Measurements from ENCODE around the gene RNF222. TPM values are rescaled to one million over a fixed set of nuclear protein-coding genes. Genes with fewer than 3 reads are reported as not detected.
A peak's percentile ranks its signal among the peaks of the same experiment; 100 is the strongest.

Gene RNF222
- total and polyA plus RNA-seq, 2 donors (not counting 1 experiment from before 2014, with no cell fraction given) = 3.0 TPM; not detected in 1

GRCh38 chr17:8439681-8440080, 42.1 kb upstream of the RNF222 start:
- no peaks in the 10 kb centered on the region for H3K9me3 Mint-ChIP-seq (ENCODE audit: insufficient read depth)
- TF ChIP-seq CTCF (IDR thresholded peaks at IDR 0.05) (no peak), EZH2 (IDR thresholded peaks at IDR 0.05; ENCODE audit: borderline replicate concordance, insufficient read depth, low read depth, low read length, poor library complexity, severe bottlenecking) (no peak)
- no peak overlapping the region for H3K27ac Mint-ChIP-seq
- Histone ChIP-seq H3K27ac (ENCODE audit: low read length in 2 of 2) (no peak overlapping the region), H3K4me1 (ENCODE audit: control insufficient read depth in 2 of 2, insufficient read depth in 2 of 2, low read length in 2 of 2) (peaks cover 31% of the 10 kb centered on the region in 2 donors), H3K4me2 (replicated peaks; ENCODE audit: low read depth, low read length, poor library complexity, severe bottlenecking) (no peak overlapping the region), H3K79me2 (ENCODE audit: control insufficient read depth, insufficient read depth, low read length) (peaks cover 85% of the 10 kb centered on the region), H3K27me3 (replicated peaks in 1 of 4; ENCODE audit: control extremely low read depth in 1 of 4, control insufficient read depth in 3 of 4, insufficient read depth in 4 of 4, low read length in 3 of 4) (no peaks in the 10 kb centered on the region), H3K36me3 (replicated peaks in 1 of 2; ENCODE audit: control extremely low read depth in 1 of 2, control insufficient read depth in 1 of 2, extremely low read depth in 1 of 2, insufficient read depth in 2 of 2, low read length in 1 of 2) (peaks cover 2 to 28% of the 10 kb centered on the region in 2 experiments), H4K20me1 (ENCODE audit: control insufficient read depth, insufficient read depth, low read length, poor library complexity, severe bottlenecking) (peaks cover 71% of the 10 kb centered on the region), H3K9me3 (ENCODE audit: control extremely low read depth in 1 of 3, control insufficient read depth in 2 of 3, insufficient read depth in 1 of 3, low read length in 2 of 3) (no peaks in the 10 kb centered on the region), H3K4me3 (ENCODE audit: control extremely low read depth in 1 of 5, extremely low read depth in 1 of 5, insufficient read depth in 1 of 5, low read depth in 2 of 5, low read length in 4 of 5) (no peak overlapping the region), H2AFZ (ENCODE audit: insufficient read depth, low read depth, low read length, poor library complexity, severe bottlenecking) (no peak overlapping the region), H3K9ac (ENCODE audit: low read length) (no peak overlapping the region)
- ATAC-seq (ENCODE audit: low read depth) = no peak
- no CpG with 5 or more reads among the region's 3 CpGs for WGBS (ENCODE audit: insufficient coverage)
- no peak for DNase-seq
- peaks cover 67% of the 10 kb centered on the region for H3K4me1 Mint-ChIP-seq
- POLR2A ChIA-PET = no interaction called here
- CTCF ChIA-PET = interaction anchor here (1.0 kb wide), 1 partner anchor 14 kb away, joined by 3 read pairs; no protein-coding TSS in a partner anchor
- no peak overlapping the region for H3K4me3 Mint-ChIP-seq
- intact Hi-C loops (cut with micrococcal nuclease) = loop anchor here (5.0 to 10.0 kb wide), 4 partner anchors 192 to 1427 kb away; partner anchors contain the start of genes CTC1, MYH10, PFAS and RNASEK
- no peaks in the 10 kb centered on the region for H3K27me3 Mint-ChIP-seq

DNA sequence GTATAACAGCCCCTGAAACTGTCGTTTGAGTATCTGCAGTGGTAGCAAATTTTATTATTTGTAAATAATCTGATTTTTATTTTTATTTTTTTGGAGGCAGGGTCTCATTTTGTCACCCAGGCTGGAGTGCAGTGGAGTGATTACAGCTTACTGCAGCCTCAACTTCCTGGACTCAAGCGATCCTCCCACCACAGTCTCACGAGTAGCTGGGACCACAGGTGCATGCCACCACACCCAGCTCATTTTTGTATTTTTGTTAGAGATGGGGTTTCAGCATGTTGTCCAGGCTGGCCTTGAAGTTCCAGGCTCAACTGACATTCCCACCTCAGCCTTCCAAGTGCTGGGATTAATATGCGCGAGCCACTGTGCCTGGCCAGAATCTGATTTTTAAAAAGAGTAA, 40.8 kb upstream of the RNF222 start:
- Histone ChIP-seq H3K9ac (ENCODE audit: low read length) (no peak overlapping the region), H3K4me1 (ENCODE audit: control insufficient read depth in 2 of 2, insufficient read depth in 2 of 2, low read length in 2 of 2) (peaks cover 31% of the 10 kb centered on the region in 2 donors), H3K36me3 (replicated peaks in 1 of 2; ENCODE audit: control extremely low read depth in 1 of 2, control insufficient read depth in 1 of 2, extremely low read depth in 1 of 2, insufficient read depth in 2 of 2, low read length in 1 of 2) (peaks cover 2 to 17% of the 10 kb centered on the region in 2 experiments), H4K20me1 (ENCODE audit: control insufficient read depth, insufficient read depth, low read length, poor library complexity, severe bottlenecking) (peaks cover 59% of the 10 kb centered on the region), H3K27me3 (replicated peaks in 1 of 4; ENCODE audit: control extremely low read depth in 1 of 4, control insufficient read depth in 3 of 4, insufficient read depth in 4 of 4, low read length in 3 of 4) (no peaks in the 10 kb centered on the region), H3K9me3 (ENCODE audit: control extremely low read depth in 1 of 3, control insufficient read depth in 2 of 3, insufficient read depth in 1 of 3, low read length in 2 of 3) (no peaks in the 10 kb centered on the region), H3K4me3 (ENCODE audit: control extremely low read depth in 1 of 5, extremely low read depth in 1 of 5, insufficient read depth in 1 of 5, low read depth in 2 of 5, low read length in 4 of 5) (no peak overlapping the region), H3K4me2 (replicated peaks; ENCODE audit: low read depth, low read length, poor library complexity, severe bottlenecking) (no peak overlapping the region), H2AFZ (ENCODE audit: insufficient read depth, low read depth, low read length, poor library complexity, severe bottlenecking) (no peak overlapping the region), H3K27ac (ENCODE audit: low read length in 2 of 2) (peak overlapping the region in 1 of 2 donors; percentile 26), H3K79me2 (ENCODE audit: control insufficient read depth, insufficient read depth, low read length) (peaks cover 73% of the 10 kb centered on the region)
- POLR2A ChIA-PET = no interaction called here
- intact Hi-C loops (cut with micrococcal nuclease) = loop anchor here (5.0 to 10.0 kb wide), 4 partner anchors 191 to 1426 kb away; partner anchors contain the start of genes CTC1, MYH10, PFAS and RNASEK
- no peak for ATAC-seq (ENCODE audit: low read depth)
- H3K9me3 Mint-ChIP-seq (ENCODE audit: insufficient read depth) = no peaks in the 10 kb centered on the region
- no peak overlapping the region for H3K27ac Mint-ChIP-seq
- H3K4me3 Mint-ChIP-seq = peak overlapping the region; percentile 39
- TF ChIP-seq CTCF (IDR thresholded peaks at IDR 0.05) (no peak), EZH2 (IDR thresholded peaks at IDR 0.05; ENCODE audit: borderline replicate concordance, insufficient read depth, low read depth, low read length, poor library complexity, severe bottlenecking) (no peak)
- WGBS (ENCODE audit: insufficient coverage) = 100% methylated on average over 2 of the region's 5 CpGs
- H3K4me1 Mint-ChIP-seq = peaks cover 59% of the 10 kb centered on the region
- DNase-seq = no peak
- CTCF ChIA-PET = interaction anchor here (1.1 kb wide), 1 partner anchor 365 kb away, joined by 3 read pairs; no protein-coding TSS in a partner anchor
- no peaks in the 10 kb centered on the region for H3K27me3 Mint-ChIP-seq

Measured in B cell (primary cell).